HG03520 (cell line): ENCODE data around the gene NSFL1C.
"Not testable (repeated sequence)": the region's sequence is repeated elsewhere in the genome, so short reads cannot be mapped to it uniquely, and the experiment has no call there.

ENCODE experiments used
- ATAC-seq: cut with Tn5 transposase; IDR thresholded peaks from one replicate; pipeline ENCODE4 v1.9.1; 2021; ENCODE audit warnings: mild to moderate bottlenecking, moderate library complexity; ENCODE audit not compliant: unreplicated experiment

Gene NSFL1C

DNA sequence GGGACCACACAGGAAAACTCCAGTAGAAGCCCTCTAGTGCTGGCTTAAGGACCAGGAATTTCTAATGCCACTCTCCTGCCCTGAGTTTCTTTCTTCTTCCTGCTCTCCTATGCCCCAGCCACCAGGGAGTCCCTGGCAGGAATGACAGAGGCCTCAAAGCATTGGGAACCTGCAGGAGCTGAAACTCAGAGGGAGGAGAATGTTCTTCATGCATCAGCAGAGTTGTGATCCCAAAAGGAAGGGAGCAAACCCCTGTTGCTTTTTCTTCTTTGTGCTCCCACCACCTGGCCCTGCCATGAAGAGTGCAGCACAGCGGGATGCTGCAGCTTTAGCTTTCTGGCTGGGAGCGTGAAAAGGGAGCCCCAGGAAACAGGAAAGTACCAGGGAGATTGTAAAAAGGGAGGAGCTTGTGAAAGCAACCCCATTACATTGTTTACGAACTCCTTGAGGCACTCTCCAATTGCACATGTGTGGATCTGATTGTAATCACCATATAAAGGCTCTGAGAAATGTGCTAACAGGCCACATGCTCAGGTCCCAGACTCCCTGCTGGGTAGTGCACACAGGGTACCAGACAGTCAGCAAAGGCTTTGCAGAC lies 39.1 kb downstream of the NSFL1C start:
- ATAC-seq: no peak

DNA sequence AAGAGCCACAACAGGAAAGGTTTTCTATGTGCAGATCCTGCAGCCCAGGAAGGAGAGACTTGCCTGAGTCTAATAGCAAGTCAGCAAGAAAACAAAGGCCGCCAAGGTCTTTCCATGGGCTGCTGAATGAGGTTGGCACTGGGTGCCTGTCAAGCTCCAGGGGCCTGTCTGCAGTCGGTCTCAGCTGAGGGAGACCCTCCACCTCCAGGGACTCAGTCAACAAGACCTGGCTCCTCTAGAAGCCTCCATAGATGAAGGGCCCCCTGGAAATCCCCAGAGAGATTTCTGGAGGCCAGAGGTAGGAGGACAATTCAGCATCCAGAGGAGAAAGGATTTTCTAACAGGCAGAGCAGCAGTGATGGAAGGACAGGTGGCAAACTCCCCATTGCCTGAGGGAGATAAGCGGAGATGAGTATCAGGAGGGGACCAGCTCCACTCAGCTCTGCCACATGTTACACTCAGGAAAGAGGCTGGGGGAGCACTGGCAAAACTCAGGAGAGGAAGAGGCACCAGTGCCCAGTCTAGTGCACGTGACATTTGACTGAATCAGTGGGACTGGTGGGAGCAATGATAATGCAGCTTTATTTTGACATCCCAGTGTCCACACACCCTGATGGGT lies 40.3 kb downstream of the NSFL1C start:
- no peak for ATAC-seq

DNA sequence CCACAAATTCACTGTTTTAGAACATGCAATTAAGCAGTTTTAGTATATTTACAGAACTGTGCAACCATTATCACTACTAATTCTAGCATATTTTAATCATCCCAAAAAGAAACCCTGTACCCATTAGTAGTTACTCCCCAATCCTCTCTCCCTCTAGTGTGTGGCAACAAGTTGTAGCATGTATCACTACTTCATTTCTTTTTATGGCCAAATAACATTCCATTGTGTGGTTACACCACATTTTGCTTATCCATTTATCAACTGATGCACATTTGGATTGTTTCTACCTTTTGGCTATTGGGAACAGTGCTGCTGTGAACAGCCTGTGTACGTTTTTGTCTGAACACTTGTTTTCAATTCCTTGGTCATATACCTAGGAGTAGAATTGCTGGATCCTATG lies 42.3 kb downstream of the NSFL1C start:
- no peak for ATAC-seq

DNA sequence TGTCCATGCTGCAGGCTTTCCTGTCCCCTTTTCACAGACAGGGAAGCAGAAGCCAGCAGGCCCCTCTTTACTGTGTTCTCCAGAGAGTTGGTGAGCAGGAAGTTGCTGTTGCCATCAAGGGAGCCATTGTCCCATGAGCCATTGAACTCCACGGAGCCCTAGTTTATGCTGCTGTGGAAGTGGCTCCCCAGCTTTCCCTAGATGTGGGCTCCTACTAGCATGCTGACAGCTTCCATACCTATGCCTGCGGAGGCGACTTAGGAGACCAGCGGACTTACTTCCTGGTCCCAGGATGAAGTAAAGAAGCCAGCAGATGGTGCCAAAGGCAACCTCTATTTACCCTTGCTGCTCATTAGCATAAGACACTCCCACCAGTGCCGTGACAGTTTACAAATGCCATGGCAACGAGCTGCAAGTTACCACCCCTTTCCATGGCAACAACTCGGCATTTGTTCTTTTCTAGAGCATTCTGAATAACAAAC lies 43.0 kb downstream of the NSFL1C start:
- no peak for ATAC-seq

DNA sequence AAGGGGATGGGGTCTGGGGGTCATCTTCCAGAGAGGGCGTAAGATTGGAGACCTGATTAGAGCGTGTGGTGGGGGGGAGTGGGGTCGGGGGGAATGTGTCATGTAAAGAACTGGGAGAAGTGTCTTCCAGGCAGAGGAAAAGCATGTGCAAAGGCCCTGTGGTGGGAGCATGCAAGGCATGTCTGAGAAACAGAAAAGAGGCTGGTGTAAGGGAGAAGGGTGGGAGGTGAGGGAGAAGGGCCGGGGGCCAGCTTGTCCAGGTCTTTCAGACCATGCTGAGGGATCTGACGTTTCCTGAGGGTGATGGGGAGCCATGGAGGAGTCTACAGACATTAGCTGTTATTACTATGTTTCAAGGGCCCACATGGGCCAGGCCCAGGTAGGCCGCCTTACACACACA lies 43.4 kb downstream of the NSFL1C start:
- ATAC-seq: no peak

DNA sequence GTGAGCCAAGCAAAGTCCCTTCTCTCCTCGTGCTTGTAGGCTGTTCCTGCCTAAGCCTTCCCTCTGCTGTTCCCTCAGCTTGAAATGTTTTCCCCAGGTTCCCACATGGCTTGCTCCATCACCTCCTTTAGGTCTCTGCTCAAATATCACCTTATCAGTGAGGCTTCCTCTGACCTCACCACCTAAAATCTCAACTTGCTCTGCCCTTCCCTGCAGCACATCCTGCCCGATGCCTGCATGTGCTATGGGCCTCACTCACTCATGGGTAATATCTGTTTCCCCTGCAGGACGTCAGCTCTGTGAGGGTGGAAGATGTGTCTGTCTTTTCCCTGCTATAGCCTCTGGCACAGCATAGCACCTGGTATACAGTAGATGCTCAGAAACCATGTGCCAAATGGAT lies 43.9 kb downstream of the NSFL1C start:
- no peak for ATAC-seq

DNA sequence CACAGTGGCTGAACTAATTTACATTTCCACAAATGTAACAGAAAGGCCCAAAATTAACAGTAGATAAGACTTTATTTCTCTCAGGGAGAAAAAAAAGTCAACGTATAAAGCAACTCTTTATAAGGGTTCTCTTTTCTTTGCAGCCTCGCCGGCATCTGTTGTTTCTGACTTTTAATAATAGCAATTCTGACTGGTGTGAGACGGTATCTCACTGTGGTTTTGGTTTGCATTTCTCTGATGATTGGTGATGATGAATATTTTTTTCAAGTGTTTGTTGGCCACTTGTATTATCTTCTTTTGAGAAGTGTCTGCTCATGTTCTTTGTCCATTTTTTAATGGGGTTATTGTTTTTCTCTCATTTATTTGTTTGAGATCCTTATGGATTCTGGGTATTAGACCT lies 46.6 kb downstream of the NSFL1C start:
- no peak for ATAC-seq

DNA sequence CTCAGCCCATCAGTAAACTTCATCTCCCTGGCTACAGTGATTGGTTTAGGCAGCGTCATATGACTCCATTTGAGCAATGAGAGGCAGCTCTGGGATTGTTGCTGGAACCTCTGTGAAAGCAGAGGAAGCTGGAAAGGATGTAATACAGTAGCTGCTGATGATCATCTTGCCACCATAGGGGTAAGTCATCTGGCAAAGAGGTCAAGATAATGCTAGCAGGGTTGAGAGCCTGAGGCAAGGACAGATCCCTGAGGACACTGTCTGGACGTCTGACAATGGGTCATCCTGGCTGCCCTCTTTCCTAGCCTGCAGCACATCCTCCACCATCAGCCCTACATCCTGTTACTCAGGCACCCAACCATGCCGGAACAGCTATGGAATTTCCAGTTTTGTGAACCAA lies 48.3 kb downstream of the NSFL1C start:
- no peak for ATAC-seq

DNA sequence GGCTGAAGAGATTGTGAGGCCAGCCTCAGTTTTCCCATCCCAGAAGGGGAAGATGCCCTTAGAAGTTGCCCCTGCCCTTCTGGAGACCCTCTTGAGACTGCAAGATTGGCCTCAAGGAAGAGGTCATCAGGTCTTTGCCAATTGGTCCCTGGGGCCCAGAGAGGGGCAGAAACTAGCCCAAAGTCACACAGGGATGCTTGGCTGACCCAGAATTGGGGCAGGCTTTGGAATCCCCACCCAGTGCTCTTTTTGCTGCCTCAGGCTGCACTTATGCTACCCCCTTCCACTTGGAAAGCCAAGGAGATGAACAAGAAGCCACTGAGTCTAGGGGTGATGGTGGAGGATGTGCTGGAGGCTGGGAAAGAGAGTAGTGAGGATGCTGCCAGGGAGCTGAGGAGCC lies 48.9 kb downstream of the NSFL1C start:
- ATAC-seq: no peak

DNA sequence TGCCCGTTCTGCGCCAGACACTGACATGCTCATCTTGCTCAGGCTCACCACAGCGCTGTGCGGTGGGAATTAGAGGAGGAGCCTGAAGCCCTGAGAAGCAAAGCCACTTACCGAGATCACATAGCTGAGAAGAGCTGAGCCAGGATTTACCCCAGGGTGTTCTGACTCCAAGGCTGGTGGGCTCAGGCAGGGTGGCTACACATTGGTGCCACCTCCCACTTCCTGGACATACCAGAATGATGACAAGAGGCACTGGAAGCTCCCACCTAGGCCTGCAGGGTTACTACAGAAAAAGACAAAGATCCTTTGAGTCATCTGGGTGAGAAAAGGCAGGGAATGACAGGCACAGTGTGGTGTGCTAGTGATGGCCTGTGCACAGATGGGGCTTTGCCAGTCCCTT lies 49.4 kb downstream of the NSFL1C start:
- ATAC-seq: no peak

DNA sequence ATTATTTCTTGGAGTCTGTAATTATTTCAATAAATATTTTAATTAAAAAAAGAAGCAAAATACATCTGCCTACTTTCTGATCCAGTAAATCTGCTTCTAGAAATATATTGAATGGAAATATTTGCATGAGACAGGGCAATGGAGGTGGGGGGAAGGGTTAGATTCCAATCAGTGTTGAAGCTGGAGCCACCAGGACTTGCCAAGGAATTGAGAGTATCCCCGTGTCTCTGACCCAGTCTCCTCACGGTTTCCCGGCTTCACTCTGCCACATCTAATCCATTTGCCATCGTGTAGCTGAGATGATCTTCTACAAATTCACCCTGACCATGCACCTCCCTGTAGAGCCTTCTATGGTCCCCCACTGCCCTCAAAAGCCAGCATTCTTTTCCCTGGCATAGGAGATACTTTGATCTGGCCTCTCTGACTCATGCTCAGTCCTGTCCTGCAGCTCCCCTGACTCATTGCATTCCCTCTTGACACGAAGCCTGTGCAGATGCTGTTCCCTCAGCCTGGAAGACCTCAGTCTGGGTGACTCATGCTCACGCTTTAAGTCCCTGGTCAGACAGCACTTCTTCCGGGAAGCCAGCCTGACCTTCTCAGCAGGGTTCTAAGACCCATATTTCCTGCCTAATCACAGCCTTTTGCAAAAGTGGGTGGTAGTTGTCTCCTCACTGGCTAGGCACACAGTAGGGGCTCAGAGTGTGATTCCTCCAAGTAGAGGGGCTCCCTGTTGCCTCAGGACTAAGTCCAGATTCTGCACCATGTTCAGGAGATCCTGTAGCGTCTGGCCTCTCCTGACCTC lies 50.8 kb downstream of the NSFL1C start:
- no peak for ATAC-seq

DNA sequence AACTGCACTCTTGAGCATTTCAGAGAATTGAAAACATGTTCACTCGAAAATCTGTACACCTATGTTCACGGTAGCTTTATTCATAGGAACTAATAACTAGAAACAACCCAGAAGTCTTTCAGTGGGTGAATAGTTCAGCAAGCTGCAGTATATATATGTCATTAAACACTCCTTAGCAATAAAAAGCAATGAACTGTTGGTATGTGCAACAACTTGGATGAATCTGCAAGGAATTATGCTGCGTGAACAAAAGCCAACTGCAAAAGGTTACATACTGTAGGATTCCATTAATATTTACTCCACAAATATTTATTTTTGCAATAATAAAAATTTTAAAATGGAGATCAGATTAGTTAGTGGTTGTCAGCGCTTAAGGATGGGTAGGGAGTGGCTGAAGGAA lies 51.7 kb downstream of the NSFL1C start:
- ATAC-seq: no peak

DNA sequence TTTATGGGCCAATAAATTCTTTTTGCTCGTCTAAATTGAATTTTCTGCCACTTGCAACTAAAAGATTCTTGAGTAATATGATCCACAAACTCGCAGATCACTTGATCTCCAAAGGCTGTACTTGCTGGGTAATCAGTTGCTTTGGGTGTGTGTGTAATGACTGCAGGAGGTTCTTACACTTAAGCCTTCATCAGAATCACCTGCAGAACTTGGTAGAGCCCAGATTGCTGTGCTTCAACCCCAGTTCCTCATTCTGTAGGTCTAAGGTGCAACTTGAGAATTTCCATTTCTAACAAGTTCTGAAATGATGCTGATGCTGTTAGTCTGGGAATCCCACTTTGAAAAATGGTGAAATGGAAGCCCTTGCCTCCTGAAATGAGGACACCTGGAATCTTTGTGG lies 60.8 kb downstream of the NSFL1C start:
- no peak for ATAC-seq

DNA sequence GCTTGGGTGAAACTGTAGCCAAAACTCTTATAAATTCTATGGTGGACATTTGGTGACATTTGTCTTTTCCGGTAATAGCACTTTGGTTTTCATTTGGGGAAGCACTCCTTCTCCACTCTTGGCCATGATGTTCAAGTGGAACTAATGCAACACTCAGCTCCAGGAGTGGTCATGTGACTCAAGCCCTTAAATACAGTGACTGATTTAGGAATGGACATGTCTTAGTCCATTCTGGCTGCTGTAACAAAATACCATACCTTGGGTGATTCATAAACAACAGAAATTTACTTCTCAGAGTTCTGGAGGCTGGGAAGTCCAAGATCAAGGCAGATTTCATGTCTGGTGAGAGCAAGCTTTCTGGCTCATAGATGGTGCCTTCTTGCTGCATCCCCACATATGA lies 63.0 kb downstream of the NSFL1C start:
- ATAC-seq: no peak

DNA sequence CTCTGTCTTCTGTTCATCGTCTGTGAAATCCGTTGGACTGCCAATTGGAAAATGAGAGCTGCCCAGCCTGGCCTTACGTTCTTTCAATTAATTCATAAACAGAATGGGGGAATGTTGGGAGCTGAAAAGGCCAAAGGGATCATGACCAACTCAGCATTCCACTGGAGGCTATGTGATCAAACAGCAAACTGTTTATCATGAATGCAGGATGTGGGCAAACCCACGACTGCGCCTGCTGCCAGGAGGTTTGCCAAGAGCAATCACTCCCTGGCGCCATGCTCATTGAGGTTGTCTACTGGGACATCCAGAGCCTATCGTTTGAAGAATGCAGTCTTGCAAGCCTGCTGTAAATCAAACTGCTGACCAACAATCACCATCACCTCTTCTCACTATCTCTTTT lies 64.5 kb downstream of the NSFL1C start:
- no peak for ATAC-seq

DNA sequence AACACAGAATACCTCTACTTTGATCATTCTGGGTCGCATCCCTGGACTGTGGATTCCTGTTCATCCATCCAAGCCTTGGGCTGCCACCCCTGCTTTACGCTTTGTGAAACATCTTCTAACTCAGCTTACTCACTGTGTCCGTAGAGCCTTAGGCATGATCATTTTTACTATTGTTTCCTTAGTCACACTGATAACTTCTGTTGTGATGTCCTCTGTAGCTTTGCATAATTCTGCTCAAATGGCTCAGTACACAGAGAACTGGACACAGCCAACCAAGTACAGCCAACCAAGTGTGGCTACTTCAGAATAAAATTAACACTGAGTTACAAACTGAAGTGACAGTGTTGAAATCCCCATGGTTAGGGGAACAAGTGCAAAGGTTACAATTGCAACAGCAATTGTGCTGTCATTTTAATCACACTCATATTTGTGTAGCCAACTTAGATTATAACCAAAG lies 65.2 kb downstream of the NSFL1C start:
- no peak for ATAC-seq

DNA sequence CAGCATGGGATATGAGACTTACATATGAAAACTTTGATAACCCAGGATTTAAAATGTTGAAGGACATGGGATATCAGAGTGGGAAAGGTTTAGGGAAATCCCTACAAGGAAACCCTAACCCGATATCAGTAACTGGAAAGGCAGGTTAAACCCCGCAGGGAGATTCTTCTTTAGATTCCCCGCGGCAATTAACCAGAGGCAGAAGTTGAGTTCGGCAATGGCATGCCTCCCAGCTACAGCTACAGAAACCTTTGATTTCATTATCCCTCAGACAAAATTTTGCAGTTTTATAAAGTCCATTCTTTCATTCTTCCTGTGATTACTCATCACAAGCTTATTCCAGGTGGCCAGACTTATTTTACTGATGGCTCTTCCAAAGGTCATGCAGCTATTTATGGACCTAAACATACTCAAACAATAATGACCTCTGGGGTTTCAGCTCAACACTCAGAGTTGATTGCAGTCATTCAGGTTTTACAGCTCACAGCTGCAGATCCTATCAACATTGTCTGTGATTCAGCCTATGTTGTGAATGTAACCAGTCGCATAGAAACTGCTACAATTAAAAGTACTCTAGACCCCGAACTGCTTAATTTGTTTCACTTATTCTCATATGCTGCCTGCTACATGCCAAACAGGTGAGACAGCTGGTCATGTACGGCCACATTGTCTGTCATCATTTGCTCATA lies 66.8 kb downstream of the NSFL1C start:
- not testable (repeated sequence) for ATAC-seq

DNA sequence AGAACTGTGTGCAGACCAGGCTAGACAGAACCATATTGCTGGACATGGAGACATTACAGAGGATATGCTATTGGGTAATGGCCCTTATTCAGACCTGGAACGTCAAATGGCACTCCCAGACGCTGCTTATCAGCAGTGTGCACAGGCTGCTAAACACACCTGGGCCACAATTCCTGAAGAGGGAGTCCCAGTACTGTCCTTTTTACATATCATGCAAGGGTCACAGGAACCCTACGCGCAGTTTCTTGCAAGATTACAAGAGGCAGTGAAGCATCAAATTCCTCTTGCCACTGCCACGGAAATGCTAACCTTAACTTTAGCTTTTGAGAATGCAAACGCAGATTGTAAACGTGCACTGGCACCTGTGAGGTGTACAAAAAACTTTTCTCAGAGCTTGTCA lies 68.5 kb downstream of the NSFL1C start:
- ATAC-seq: not testable (repeated sequence)

DNA sequence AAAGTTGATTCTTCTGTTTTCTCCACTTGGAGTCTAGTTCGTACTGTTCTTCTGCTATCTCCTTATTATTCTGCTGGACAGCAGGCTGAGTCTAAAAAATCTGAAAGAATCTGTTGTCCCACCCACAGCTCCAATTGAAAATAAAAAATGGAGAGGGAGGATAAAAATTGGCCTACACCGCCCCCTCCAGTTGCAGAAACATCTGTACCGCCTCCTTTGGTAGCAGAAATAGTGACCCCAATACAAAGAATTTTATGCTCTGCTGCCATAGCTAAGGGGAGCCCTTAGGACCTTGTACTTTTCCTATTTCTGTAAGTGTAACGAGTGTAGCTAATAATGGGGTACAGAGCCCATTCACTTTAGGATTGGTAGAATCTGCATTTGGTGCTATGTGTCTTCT lies 68.9 kb downstream of the NSFL1C start:
- ATAC-seq: no peak

DNA sequence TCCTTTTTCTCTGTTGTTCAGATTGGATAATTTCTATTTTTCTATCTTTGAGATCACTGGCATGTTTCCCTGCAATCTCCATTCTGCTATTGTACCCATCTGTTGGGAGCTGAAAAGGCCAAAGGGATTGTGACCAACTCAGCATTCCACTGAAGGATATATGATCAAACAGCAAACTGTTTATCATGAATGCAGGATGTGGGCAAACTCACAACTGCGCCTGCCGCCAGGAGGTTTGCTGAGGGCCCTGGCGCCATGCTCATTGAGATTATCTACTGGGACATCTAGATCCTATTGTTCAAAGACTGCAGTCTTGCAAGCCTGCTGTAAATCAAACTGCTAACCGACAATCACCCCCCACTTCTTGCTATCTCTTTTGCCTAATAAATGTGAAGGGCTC lies 69.9 kb downstream of the NSFL1C start:
- no peak for ATAC-seq

DNA sequence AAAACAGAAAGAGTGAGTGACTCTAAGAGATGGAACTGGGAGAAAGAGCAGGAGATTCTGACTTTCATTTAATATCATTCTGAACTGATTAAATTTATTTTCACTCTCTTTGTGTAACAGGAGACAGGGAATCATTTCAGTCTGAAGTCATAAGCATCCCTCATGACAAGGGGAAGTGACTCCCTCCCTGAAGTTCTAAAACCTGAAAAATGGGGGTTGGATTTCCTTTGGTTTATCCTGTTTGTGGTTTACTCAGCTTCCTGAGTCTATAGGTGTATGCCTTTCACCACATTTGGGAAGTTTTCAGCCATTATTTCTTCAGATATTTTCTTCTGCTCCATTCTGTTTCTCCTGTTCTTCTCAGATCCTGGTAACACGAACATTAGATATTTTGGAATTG lies 70.4 kb downstream of the NSFL1C start:
- no peak for ATAC-seq

DNA sequence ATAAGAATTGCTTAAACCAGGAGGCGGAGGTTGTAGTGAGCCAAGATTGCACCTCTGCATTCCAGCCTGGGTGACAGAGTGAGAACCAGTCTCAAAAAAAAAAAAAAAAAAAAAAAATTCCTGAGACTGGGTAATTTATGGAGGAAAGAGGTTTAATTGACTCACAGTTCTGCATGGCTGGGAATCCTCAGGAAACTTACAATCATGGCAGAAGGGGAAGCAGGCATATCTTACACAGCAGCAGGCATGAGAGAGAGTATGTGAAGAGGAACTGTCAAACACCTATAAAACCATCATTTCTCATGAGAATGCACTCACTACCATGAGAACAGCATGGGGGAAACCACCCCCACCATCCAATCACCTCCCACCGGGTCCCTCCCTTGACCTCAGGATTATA lies 72.0 kb downstream of the NSFL1C start:
- ATAC-seq: no peak
